ENCODE data around the gene PHF5A.
"Not testable (repeated sequence)": the region's sequence is repeated elsewhere in the genome, so short reads cannot be mapped to it uniquely, and the experiment has no call there.

DNA sequence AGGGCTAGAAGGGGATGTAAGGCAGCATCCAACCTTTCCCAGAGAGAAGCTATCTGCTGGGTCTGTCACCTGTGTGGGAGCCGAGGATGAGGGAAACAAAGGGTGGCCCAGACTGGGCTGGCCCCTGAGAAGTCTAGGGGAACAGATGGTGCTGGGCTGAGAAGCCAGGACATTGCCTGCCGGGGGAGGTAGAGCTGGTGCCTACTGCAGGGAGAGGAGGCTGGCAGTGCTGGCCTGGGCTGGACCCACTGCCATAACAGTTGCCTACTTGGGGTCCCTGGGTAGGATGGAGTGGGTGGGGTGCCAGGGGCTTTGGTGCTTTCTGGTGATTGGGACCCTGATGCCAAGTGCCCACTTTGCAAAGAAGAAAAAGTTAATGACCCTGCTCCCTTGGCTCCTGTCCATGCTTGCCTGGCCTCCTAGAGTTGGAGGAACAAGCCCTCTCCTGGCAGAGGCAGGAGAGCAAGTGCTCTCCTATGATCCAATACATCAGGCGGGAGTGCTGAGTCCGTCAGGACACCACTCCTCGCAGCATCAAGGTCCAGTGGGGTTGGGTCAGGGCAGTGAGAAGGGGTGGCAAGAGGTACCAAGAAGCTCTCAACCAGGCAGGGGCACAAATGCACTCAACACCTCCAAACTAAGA is 34.0 kb downstream of the PHF5A start:
- not testable (repeated sequence) for TF ChIP-seq CTCF (conservative IDR thresholded peaks at IDR 0.05 in 1 of 2, IDR thresholded peaks at IDR 0.05 in 1 of 2; ENCODE audit: low read depth in 1 of 2, low read length in 2 of 2); EZH2 (IDR thresholded peaks at IDR 0.05; ENCODE audit: low read length, missing control alignments)

All from fibroblast of lung (primary cell).